Hypothalamus (tissue), 51 donors: ENCODE measurements around the gene NCAPD2.

Experiments used
- DNase-seq, 51 donors: peaks; one replicate each; lab custom pipeline; 2025; lab: John Stamatoyannopoulos, UW

Gene NCAPD2

GRCh38 chr12:6532051-6532926, 38.4 kb downstream of the NCAPD2 start:
- DNase-seq: peak in 37 of 51 donors; percentile 21 to 85 (median 61)

- DNase-seq: peak in 43 of 51 donors; percentile 42 to 93 (median 84)
Observed at GRCh38 chr12:6532927-6533652, 39.2 kb downstream of the NCAPD2 start.

GRCh38 chr12:6533653-6533922, 39.7 kb downstream of the NCAPD2 start:
- peak in 4 of 51 donors; percentile 86 to 93 (median 92) for DNase-seq

GRCh38 chr12:6533923-6534694, 40.2 kb downstream of the NCAPD2 start, which contains the start of gene GAPDH:
Gene GAPDH (plus strand): TSS chr12:6534517. CDS start chr12:6534833, 316 bp downstream.
- peak; percentile 78 to 98 (median 95) for DNase-seq

GRCh38 chr12:6534695-6534944, 40.7 kb downstream of the NCAPD2 start:
- DNase-seq: peak in 3 of 51 donors; percentile 70 to 77 (median 71)

- DNase-seq: peak in 32 of 51 donors; percentile 33 to 78 (median 53)
Observed at GRCh38 chr12:6534945-6535696, 41.2 kb downstream of the NCAPD2 start.

- no peak for DNase-seq
Observed at GRCh38 chr12:6535697-6535946, 41.7 kb downstream of the NCAPD2 start.

- DNase-seq: no peak
Observed at GRCh38 chr12:6535960-6536847, 42.3 kb downstream of the NCAPD2 start.

GRCh38 chr12:6536894-6537579, 43.1 kb downstream of the NCAPD2 start:
- DNase-seq: no peak

- DNase-seq: peak in 42 of 51 donors; percentile 20 to 86 (median 58)
Observed at GRCh38 chr12:6537580-6538419, 43.9 kb downstream of the NCAPD2 start.

GRCh38 chr12:6538420-6539313, 44.8 kb downstream of the NCAPD2 start:
- peak in 1 of 51 donors; percentile 47 for DNase-seq

GRCh38 chr12:6539314-6539682, 45.4 kb downstream of the NCAPD2 start:
- DNase-seq: no peak

- DNase-seq: no peak
Observed at GRCh38 chr12:6539707-6540134, 45.8 kb downstream of the NCAPD2 start.

- DNase-seq: no peak
Observed at GRCh38 chr12:6540181-6540877, 46.4 kb downstream of the NCAPD2 start.

GRCh38 chr12:6541371-6542165, 47.7 kb downstream of the NCAPD2 start:
- DNase-seq: no peak
